Measurements from ENCODE around the gene SGMS1.

GRCh38 chr10:50381642-50382041 is 242.1 kb downstream of the SGMS1 start:
- TF ChIP-seq CTCF (IDR thresholded peaks at IDR 0.05): no peak
- no peak for TF ChIP-seq POLR2A (IDR thresholded peaks at IDR 0.05)
